ENCODE measurements around the gene IGSF21. TPM values are rescaled to one million over a fixed set of nuclear protein-coding genes. Genes with fewer than 3 reads are reported as not detected.

IGSF21 gene
- total RNA-seq (not detected), polyA plus RNA-seq (not detected)

- H3K27me3 ChIP-seq (ENCODE audit: control insufficient read depth, insufficient read depth, low read length): peaks cover 15% of the 10 kb centered on the region
- H3K27ac Mint-ChIP-seq: no peak within 1 kb of the TSS
- H3K9me3 Mint-ChIP-seq: peaks cover 0 to 2% (median 0%) of the 10 kb centered on the region in 7 donors
- H3K4me3 Mint-ChIP-seq: no peak within 1 kb of the TSS
- ATAC-seq (ENCODE audit: low read depth in 2 of 2): no peak
- peaks cover 0 to 11% (median under 1%) of the 10 kb centered on the region in 4 donors for H3K4me1 Mint-ChIP-seq
- H3K36me3 ChIP-seq (ENCODE audit: control insufficient read depth, insufficient read depth, low read length): no peaks in the 10 kb centered on the region
- no peaks in the 10 kb centered on the region for H3K36me3 Mint-ChIP-seq
- H3K27me3 Mint-ChIP-seq: peaks cover 45% of the 10 kb centered on the region
- H3K9me3 ChIP-seq (ENCODE audit: control insufficient read depth in 2 of 2, low read length in 2 of 2): no peaks in the 10 kb centered on the region
- H3K4me3 ChIP-seq (ENCODE audit: low read depth, low read length): no peak within 1 kb of the TSS
- no peaks in the 10 kb centered on the region for H3K4me1 ChIP-seq (ENCODE audit: control insufficient read depth, insufficient read depth, low read length, poor library complexity, severe bottlenecking)
- no peak for DNase-seq
- H3K27ac ChIP-seq (ENCODE audit: insufficient read depth, low read length, poor library complexity, severe bottlenecking): no peak within 1 kb of the TSS
Observed at GRCh38 chr1:18107369-18108298, at the start of gene IGSF21. IGSF21 (plus strand) TSS chr1:18107798; CDS start chr1:18108129, 331 bp downstream.

GRCh38 chr1:18058206-18058921 is 49.2 kb upstream of the IGSF21 start:
- Mint-ChIP-seq H3K27ac (no peak overlapping the region), H3K36me3 (no peaks in the 10 kb centered on the region), H3K4me3 (no peak overlapping the region), H3K27me3 (no peaks in the 10 kb centered on the region), H3K9me3 (peaks cover 0 to 6% (median 1%) of the 10 kb centered on the region in 7 donors), H3K4me1 (no peaks in the 10 kb centered on the region)
- H3K4me3 ChIP-seq (ENCODE audit: low read depth, low read length): no peak overlapping the region
- H3K36me3 ChIP-seq (ENCODE audit: control insufficient read depth, insufficient read depth, low read length): no peaks in the 10 kb centered on the region
- H3K27me3 ChIP-seq (ENCODE audit: control insufficient read depth, insufficient read depth, low read length): no peaks in the 10 kb centered on the region
- ATAC-seq (ENCODE audit: low read depth in 2 of 2): no peak
- H3K27ac ChIP-seq (ENCODE audit: insufficient read depth, low read length, poor library complexity, severe bottlenecking): no peak overlapping the region
- DNase-seq: no peak
- no peaks in the 10 kb centered on the region for H3K4me1 ChIP-seq (ENCODE audit: control insufficient read depth, insufficient read depth, low read length, poor library complexity, severe bottlenecking)
- H3K9me3 ChIP-seq (ENCODE audit: control insufficient read depth in 2 of 2, low read length in 2 of 2): no peaks in the 10 kb centered on the region

- Histone ChIP-seq H3K27ac (ENCODE audit: insufficient read depth, low read length, poor library complexity, severe bottlenecking) (no peak overlapping the region), H3K9me3 (ENCODE audit: control insufficient read depth in 2 of 2, low read length in 2 of 2) (no peaks in the 10 kb centered on the region), H3K4me3 (ENCODE audit: low read depth, low read length) (no peak overlapping the region), H3K36me3 (ENCODE audit: control insufficient read depth, insufficient read depth, low read length) (no peaks in the 10 kb centered on the region), H3K27me3 (ENCODE audit: control insufficient read depth, insufficient read depth, low read length) (no peaks in the 10 kb centered on the region), H3K4me1 (ENCODE audit: control insufficient read depth, insufficient read depth, low read length, poor library complexity, severe bottlenecking) (no peaks in the 10 kb centered on the region)
- Mint-ChIP-seq H3K27me3 (no peaks in the 10 kb centered on the region), H3K27ac (no peak overlapping the region), H3K4me3 (peak overlapping the region in 1 of 4 donors; percentile 4), H3K36me3 (no peaks in the 10 kb centered on the region), H3K9me3 (peaks cover 0 to 6% (median 1%) of the 10 kb centered on the region in 7 donors), H3K4me1 (no peaks in the 10 kb centered on the region)
- DNase-seq: no peak
- ATAC-seq (ENCODE audit: low read depth in 2 of 2): no peak
Observed at GRCh38 chr1:18058981-18059605, 48.5 kb upstream of the IGSF21 start.

- Histone ChIP-seq H3K36me3 (ENCODE audit: control insufficient read depth, insufficient read depth, low read length) (no peaks in the 10 kb centered on the region), H3K27me3 (ENCODE audit: control insufficient read depth, insufficient read depth, low read length) (no peaks in the 10 kb centered on the region), H3K9me3 (ENCODE audit: control insufficient read depth in 2 of 2, low read length in 2 of 2) (no peaks in the 10 kb centered on the region), H3K4me3 (ENCODE audit: low read depth, low read length) (no peak overlapping the region), H3K4me1 (ENCODE audit: control insufficient read depth, insufficient read depth, low read length, poor library complexity, severe bottlenecking) (no peaks in the 10 kb centered on the region), H3K27ac (ENCODE audit: insufficient read depth, low read length, poor library complexity, severe bottlenecking) (no peak overlapping the region)
- no peak for ATAC-seq (ENCODE audit: low read depth in 2 of 2)
- no peak for DNase-seq
- Mint-ChIP-seq H3K36me3 (no peaks in the 10 kb centered on the region), H3K4me1 (no peaks in the 10 kb centered on the region), H3K4me3 (no peak overlapping the region), H3K9me3 (peaks cover 0 to 4% (median 1%) of the 10 kb centered on the region in 7 donors), H3K27ac (no peak overlapping the region), H3K27me3 (no peaks in the 10 kb centered on the region)
Observed at GRCh38 chr1:18060366-18060765, 47.2 kb upstream of the IGSF21 start.

- Histone ChIP-seq H3K9me3 (ENCODE audit: control insufficient read depth in 2 of 2, low read length in 2 of 2) (no peaks in the 10 kb centered on the region), H3K27me3 (ENCODE audit: control insufficient read depth, insufficient read depth, low read length) (no peaks in the 10 kb centered on the region), H3K4me3 (ENCODE audit: low read depth, low read length) (no peak overlapping the region), H3K4me1 (ENCODE audit: control insufficient read depth, insufficient read depth, low read length, poor library complexity, severe bottlenecking) (no peaks in the 10 kb centered on the region), H3K27ac (ENCODE audit: insufficient read depth, low read length, poor library complexity, severe bottlenecking) (no peak overlapping the region), H3K36me3 (ENCODE audit: control insufficient read depth, insufficient read depth, low read length) (no peaks in the 10 kb centered on the region)
- H3K27me3 Mint-ChIP-seq: no peaks in the 10 kb centered on the region
- H3K9me3 Mint-ChIP-seq: peaks cover 0 to 6% (median 1%) of the 10 kb centered on the region in 7 donors
- DNase-seq: no peak
- no peaks in the 10 kb centered on the region for H3K36me3 Mint-ChIP-seq
- H3K4me3 Mint-ChIP-seq: no peak overlapping the region
- H3K4me1 Mint-ChIP-seq: no peaks in the 10 kb centered on the region
- no peak for ATAC-seq (ENCODE audit: low read depth in 2 of 2)
- no peak overlapping the region for H3K27ac Mint-ChIP-seq
Observed at GRCh38 chr1:18062185-18062584, 45.4 kb upstream of the IGSF21 start.

- H3K27ac ChIP-seq (ENCODE audit: insufficient read depth, low read length, poor library complexity, severe bottlenecking): no peak overlapping the region
- no peak for ATAC-seq (ENCODE audit: low read depth in 2 of 2)
- no peaks in the 10 kb centered on the region for H3K9me3 ChIP-seq (ENCODE audit: control insufficient read depth in 2 of 2, low read length in 2 of 2)
- H3K4me1 ChIP-seq (ENCODE audit: control insufficient read depth, insufficient read depth, low read length, poor library complexity, severe bottlenecking): no peaks in the 10 kb centered on the region
- Mint-ChIP-seq H3K27me3 (no peaks in the 10 kb centered on the region), H3K9me3 (peaks cover 0 to 6% (median 2%) of the 10 kb centered on the region in 7 donors), H3K27ac (no peak overlapping the region), H3K36me3 (no peaks in the 10 kb centered on the region), H3K4me1 (peaks cover 0 to 12% (median 0%) of the 10 kb centered on the region in 4 donors), H3K4me3 (no peak overlapping the region)
- no peaks in the 10 kb centered on the region for H3K36me3 ChIP-seq (ENCODE audit: control insufficient read depth, insufficient read depth, low read length)
- H3K4me3 ChIP-seq (ENCODE audit: low read depth, low read length): no peak overlapping the region
- DNase-seq: no peak
- no peaks in the 10 kb centered on the region for H3K27me3 ChIP-seq (ENCODE audit: control insufficient read depth, insufficient read depth, low read length)
Observed at GRCh38 chr1:18064534-18064933, 43.1 kb upstream of the IGSF21 start.

- H3K4me1 Mint-ChIP-seq: peaks cover 0 to 18% (median 0%) of the 10 kb centered on the region in 4 donors
- Histone ChIP-seq H3K4me1 (ENCODE audit: control insufficient read depth, insufficient read depth, low read length, poor library complexity, severe bottlenecking) (no peaks in the 10 kb centered on the region), H3K27ac (ENCODE audit: insufficient read depth, low read length, poor library complexity, severe bottlenecking) (no peak overlapping the region), H3K9me3 (ENCODE audit: control insufficient read depth in 2 of 2, low read length in 2 of 2) (no peaks in the 10 kb centered on the region), H3K27me3 (ENCODE audit: control insufficient read depth, insufficient read depth, low read length) (no peaks in the 10 kb centered on the region), H3K4me3 (ENCODE audit: low read depth, low read length) (no peak overlapping the region), H3K36me3 (ENCODE audit: control insufficient read depth, insufficient read depth, low read length) (no peaks in the 10 kb centered on the region)
- DNase-seq: no peak
- no peaks in the 10 kb centered on the region for H3K36me3 Mint-ChIP-seq
- H3K4me3 Mint-ChIP-seq: no peak overlapping the region
- H3K9me3 Mint-ChIP-seq: peaks cover 0 to 6% (median 2%) of the 10 kb centered on the region in 7 donors
- no peak overlapping the region for H3K27ac Mint-ChIP-seq
- no peaks in the 10 kb centered on the region for H3K27me3 Mint-ChIP-seq
- no peak for ATAC-seq (ENCODE audit: low read depth in 2 of 2)
Observed at GRCh38 chr1:18066576-18066975, 41.0 kb upstream of the IGSF21 start.
